Activated naive CD8-positive, alpha-beta T cell treated with anti-CD3 and anti-CD28 coated beads, Interleukin-2, amount 50 U/mL, for 16 hours (primary cell): ENCODE data around the gene DPYSL4.

Experiments
- DNase-seq: peaks from one replicate; pipeline ENCODE4 v3.0.0-alpha.2; 2020; ENCODE audit warnings: low read depth, low spot score

DPYSL4 gene

DNA sequence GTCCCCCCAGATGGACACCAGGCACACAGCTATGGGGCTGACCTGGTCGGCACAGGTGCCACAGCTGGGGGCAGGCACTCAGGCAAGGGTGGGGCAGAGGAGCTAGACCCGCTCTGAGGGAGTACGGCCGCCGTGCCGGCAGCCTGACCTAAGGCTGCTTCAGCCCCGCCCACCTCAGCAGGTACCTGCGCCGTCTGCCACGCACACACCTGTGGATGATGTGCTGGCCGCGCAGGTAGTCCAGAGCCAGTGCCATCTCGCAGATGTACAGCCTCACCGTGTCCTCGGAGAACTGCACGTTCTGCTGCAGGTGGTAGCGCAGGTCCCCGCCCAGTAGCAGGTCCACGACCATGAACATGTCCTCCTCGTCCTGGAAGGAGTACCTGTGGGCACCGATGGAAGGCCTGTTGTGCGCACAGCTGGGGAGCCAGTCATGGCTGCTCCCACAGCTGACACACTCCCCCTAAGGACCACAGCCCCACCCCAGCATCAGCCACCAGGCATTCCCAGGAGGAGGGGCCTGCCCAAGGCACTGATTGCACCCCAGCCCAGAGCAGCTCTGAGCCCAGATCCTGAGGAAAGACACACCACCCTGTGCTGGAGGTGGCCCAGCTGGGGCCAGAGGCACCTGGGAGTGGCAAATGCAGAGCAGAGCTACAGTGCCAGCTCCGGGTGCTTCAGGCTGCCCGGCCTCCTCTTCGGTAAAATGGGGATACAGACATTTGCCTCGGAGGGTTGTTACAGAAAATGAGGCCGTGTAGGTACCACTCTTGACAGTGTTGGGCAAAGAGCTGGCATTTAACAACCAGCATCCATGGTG, 40.0 kb downstream of the DPYSL4 start:
- no peak for DNase-seq

DNA sequence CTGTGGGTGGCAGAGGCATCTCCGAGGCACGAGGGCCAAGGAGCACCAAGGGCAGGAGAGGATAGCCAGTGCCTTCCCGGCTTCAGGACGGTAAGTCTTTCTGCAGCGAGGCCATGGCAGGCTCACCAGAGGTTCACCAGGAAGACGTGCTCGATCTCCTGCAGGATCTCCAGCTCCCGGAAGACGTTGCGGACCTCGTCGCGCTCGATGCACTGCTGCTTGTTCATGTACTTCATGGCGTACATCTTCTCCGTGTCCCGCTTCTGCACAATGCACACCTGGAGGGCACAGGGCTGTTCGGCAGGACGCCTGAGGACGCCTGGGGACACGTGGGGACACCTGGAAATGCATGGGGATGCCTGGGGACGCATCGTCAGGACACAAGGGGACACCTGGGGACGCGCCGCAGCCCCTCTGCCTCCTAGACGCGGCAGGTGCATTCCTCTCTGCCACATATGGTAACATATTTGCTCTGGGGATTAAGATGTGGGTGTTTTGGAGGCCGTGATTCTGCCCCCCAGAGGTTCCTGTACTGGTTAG, 41.2 kb downstream of the DPYSL4 start:
- DNase-seq = no peak

DNA sequence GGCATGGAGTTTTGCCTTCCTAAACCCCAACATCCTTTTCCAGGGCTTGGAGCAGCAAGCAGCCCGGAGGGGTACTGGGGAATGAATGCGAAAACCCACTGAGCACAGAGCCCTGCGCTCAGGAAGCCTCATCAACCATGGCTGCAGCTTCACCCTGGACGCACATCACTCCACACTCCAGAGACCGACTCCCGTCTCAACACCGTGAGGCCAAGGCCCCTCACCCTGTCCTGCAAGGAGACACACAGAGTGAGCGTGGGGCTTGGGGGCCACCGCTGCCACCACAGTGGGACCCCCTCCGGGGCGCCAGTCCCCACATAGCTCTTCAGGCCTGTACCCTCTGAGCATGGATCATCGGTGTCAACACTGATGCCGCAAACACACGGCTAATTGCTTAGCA, 41.9 kb downstream of the DPYSL4 start:
- no peak for DNase-seq

DNA sequence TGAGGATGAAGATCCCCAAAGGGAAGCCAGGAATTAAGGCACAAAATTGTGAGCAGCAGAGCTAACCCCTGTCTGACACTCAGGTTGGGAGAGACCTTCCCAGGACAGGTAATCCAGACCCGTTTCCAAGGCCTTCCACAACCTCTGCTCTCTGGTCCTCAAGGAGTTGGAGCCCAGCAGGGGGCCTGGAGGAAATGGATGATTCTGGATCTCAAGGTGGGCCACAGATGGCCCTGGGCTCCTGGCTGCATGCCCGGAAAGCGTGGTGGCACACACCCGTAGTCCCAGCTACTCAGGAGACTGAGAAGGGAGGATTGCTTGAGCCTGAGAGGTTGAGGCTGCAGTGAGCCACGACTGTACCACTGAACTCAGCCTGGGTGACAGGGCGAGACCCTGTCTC, 42.3 kb downstream of the DPYSL4 start:
- DNase-seq = no peak

DNA sequence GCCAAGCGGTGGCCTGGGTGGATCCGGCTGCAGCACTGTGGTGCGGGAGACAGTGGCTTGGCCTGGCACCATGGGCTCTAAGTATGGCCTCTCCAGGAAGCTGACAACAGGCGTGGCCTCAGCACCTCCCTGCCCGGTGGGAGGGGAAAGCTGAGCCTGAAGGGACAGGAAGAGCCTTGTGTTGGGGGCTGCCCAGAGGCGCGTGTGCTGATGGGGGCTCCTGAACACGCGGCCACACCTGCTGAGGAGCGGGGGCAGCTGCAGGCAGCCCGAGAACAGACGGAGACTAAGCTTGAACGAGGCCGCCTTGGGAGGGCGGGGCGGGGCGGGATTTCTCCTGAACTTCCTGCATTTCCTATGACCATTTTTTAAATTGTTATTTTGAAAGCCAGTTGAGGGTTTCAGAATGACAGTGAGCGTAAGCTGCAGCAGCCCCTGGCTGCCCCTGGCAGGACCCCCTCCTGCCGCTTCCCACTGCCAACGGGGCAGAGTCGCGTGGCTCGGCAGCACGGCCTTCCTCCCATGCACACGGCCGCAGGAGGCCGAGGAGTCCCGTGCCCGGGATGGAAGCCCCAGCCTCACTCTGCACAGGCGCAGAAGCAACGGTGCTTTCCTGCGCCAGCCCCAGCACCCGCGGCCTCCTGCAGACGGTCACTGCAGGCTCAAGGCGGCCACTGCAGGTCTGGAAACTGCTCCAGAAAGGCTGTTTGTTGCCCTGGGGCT, 43.2 kb downstream of the DPYSL4 start:
- DNase-seq = peak; percentile 13

DNA sequence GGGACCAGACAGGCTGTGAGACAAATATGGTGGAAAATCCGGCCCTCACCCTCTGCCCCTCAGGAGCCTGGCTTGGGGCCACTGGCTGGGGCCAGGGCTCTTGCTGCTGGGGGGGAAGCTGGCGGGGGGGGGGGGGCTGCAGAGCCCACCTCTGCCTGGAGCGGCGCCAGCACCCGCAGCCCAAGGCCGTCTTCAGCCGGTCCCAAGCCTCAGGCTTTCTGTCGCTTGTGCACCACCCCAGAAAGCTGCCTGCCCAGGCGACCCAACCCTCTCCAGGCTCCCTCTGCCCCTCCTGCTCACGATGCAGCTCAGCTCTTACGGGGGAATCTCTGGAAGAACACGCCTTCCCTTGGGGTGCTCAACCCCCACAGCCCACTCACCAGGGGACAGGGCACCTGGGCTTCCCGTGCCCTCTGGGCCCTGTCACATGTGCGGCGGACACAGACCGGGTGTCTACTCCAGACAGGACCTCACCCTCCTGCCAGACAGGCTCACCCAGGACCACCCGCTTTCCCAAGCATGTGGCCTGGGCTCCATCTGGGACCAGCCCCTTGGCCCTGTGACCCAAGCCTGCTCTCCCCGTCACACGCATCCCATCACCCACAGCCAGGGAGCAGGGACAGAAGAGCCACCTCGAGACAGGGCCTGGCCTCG, 43.9 kb downstream of the DPYSL4 start:
- no peak for DNase-seq

DNA sequence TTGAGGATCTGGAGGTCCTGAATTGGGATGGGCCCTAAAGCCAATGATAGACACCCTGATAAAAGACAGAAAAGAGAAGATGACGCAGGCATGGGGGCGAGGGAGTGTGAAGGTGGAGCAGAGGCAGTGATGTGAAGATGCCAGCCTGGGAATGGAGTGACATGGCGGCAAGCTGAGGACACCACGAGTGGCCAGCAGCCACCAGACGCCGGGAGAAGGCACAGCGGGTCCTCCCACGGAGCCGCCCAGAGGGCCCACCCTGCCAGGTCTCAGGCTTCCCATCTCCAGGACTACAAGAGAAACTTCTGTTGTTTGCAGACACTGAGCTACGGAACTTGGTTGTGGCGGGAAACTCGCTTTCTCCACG, 44.9 kb downstream of the DPYSL4 start:
- DNase-seq = no peak

DNA sequence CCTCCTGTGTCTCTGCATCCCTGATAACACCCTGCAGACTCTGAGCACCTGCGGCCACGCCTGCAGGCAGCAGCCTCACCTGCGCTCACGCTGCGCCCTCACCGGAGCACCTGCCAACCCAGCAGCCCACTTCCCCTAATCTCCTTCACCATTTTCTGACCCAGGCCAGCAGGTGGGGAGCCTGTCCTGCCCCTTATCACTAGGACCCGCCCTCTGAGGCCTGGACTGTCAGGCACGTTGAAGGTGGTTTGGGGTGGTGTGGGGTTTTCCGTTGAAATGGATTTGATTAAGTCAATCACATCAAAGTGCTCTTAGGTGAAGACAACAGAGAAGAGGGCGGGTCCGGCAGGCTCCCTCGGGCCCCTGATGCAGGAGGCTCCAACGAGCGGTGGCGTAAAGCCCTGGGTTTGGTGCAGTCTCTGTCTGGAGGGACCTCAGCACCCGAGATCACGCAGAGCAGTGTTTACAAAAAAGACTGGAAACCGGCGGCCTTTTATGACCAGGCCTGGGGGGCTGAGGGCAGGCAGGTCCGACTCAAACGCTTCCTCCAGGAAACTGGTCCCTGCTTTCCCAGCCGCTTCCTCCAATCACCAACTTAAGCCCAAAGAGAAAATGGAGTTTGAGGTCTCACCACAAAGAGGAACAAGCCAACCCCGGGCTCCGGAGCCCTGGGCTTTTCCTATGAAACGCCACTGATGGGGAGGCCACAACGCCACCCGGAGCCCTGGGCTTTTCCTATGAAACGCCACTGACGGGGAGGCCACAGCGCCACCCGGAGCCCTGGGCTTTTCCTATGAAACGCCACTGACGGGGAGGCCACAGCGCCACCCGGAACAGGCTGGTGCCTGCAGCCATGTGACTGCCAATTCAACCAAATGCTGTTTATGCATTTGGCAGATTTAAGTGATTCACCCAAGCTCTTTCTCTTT, 45.5 kb downstream of the DPYSL4 start:
- DNase-seq = no peak

DNA sequence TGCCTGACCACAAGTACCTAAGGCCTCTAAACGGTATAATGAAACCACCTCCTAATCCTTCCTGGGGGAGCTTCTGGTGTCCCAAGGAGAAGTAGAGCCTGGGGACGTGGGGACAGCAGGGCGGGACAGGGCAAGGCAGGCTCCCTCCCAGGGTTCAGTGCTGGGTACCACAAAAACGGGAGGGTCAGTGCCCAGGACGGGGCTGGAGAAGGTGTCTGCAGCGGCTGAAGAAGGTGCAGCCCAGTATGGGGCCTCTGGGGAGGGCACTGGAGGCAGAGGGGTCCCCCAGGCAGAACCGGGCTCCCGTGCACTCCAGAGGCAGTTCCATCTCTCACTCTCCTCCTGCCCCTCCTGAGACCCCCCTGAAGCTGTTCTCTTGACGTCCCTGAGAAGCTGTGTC, 46.2 kb downstream of the DPYSL4 start:
- DNase-seq = no peak

DNA sequence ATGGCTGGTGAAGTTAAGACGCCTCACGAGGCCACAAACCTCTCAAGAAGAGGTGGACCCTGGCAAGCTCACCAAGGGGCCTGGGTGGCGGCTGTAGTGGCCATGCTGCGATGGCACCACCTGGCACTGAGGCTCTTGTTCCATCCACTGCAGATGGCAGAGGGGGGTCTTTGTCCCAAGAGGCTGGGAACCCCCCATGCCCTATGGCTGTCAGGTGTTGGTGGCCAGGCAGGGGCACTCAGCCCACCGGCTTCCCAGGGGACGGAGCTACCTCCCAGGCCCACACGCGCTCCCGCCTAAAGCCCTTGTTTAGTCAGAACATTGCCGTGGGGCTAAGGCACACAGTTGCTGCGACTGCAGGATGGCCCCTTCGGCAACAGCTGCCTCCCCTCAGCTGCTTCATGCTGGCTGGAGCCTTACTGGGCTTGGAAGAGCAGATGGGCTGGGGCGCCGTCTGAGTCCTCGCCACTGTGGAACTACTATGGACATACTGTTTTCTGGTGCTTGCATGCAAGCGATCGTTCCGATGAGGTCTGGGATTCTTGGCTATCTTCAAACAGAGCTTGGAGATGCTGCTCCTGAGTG, 46.8 kb downstream of the DPYSL4 start:
- no peak for DNase-seq

DNA sequence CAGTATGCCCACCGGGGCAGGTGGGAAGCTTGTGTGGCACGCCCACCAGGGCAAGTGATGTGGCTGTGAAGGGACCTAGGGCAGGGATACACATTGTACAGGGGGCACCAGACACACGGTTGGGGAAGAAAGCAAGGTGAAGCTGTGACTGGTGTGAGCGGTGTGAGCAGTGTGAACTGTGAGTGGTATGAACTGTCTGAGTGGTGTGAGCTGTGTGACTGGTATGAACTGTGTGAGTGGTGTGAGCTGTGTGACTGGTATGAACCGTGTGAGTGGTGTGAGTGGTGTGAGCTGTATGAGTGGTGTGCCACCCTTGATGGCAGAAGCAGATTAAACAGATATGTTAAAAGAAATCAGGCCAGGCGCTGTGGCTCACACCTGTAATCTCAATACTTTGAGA, 48.1 kb downstream of the DPYSL4 start:
- no peak for DNase-seq

DNA sequence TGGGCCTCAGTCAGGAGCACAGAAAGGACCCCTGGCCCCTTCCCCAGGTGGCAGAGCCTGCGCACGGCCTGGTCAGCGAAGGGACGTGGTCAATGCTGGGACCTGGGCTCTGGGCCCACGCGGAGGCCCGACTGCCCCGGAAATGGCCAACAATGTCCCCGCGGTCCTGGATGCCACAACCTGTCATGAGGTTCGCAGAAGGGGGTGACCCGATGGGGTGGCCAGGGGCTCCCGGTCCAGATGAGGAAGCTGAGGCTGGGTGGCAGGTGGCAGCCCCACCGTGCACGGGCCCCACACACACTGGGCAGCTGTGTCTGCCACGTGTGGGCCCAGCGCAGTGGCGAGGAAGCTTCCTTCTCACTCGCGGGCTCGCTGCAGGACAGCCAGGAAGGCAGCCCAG, 49.4 kb downstream of the DPYSL4 start:
- DNase-seq = no peak

DNA sequence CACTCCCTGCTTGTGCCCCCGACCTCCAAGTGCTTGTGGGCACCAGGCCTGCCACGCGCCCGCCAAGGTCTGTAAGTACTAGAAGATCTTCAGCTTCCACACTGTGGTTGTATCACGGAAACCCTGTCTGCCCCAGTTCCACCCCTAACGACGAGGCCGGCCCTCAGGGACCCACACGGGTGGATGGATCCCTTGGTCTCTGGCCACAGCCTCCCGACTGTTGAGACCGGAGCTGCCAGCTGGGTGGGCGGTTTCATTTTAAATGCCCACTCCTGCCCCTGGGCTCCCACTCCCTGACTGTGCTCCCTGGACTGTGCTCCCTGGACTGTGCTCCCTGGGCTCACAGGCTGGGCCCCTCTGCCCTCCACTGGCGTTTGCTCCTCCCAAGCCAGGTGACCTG, 50.1 kb downstream of the DPYSL4 start:
- no peak for DNase-seq

DNA sequence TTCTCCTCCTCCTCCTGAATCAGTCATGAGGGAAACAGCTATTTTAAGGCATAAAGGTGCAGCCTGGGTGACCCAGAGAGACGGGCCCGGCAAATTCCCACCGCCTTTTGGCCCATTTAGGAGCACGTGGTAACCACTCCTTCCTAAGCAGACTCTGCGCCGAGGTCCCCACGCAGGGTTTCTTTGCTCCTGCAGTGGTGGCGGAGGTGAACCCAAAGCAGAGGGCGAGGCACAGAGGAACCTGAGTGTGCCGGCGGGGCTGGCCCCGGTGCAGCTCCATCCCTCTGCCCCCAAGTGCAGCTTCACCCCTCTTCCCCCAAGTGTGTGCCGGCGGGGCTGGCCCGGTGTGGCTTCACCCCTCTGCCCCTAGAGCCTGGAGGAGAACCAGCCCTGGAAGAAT, 50.6 kb downstream of the DPYSL4 start:
- no peak for DNase-seq

DNA sequence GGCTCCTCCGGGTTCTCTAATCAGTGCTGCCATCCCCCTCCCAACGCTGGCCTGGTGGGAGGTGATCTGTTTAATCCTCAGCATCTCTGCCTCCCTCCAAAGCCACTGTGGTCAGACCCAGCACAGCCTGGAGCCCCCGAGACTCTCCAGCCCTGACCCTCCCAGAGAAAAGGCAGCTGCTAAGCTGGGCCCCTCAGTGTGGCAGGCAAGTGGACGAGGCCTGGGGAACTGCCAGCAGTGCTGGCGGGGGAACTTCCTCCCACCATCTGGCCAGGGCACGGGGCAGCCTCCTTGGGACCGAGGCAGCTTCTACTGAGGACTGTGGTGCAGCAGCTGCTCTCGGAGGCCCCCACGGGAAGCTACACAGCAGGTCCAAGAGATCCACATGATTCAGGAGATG, 51.1 kb downstream of the DPYSL4 start:
- DNase-seq = no peak

DNA sequence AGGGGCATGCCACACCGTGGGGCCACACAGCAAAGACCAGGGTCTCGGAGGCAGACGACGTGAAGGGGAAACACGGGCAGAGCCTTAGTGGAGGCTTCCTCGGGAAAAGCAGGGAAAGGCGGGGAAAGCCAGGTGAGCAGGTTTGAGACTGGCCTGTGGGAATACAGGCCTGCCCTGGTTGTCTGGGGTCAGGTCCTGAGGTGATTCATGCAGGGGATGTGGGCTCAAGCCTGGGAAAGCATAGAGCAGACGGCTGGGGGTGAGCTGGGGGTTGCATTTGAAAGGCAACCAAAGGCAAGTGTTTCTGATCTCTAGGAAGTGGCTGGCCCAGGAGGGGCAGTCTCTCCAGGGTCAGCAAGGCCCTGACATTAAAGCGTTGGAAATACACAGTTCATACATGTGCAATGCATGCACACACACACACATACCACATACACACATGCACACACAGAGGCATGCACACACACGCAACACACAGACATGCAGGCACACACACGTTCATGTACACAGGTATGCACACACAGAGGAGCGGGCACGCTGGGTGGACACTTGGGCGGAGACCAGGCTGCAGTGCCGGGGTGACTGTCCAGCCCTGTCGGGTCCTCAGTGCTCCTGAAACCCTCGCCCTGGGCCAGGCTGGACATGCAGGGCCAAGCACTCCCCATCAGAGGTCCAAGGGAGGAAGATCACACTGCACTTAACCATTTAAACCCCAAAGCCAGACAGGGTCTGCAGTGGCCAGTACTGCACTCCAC, 51.8 kb downstream of the DPYSL4 start:
- no peak for DNase-seq

DNA sequence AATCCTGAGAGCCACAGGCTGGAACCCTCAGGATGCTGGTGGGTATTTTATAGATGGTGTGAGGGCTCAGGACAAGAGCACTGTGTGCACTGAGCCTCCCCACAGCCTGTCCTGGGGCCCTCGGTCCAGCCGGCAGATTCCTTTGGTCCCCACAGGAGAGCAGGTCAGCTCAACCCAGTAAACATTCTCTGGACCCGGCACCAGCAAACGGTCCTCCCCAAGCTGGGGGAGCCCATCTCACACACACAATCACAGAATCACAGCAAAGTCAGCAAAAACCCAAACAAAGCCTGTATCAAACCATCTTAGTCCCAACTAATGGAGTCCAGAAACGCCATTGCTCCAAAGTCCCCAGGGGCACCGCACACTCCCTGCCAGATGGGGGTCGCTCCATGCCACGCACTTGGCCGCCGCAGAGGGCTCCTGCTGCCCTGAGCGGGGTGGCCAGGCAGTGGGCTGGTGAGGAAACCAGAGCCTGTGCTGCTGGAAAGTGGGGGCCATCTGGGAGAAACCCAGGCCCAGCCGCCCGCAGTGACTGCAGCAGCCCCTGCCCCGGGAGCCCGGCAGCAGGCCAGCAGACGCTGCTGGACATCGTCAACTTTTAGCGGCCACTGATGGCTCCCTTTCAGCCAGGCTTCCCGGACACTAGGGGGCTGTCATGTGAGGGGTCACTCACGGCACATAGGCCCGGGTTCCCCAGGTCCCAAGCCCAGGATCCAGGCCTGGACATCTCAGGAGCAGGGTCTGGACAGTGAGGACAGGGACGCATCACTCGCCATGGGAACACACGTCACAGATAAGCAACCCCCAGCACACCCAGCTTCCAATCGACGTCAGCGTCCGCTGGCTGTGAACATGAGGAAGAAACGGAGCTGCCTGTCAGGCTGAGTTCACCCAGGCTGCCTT, 52.6 kb downstream of the DPYSL4 start:
- DNase-seq = no peak

DNA sequence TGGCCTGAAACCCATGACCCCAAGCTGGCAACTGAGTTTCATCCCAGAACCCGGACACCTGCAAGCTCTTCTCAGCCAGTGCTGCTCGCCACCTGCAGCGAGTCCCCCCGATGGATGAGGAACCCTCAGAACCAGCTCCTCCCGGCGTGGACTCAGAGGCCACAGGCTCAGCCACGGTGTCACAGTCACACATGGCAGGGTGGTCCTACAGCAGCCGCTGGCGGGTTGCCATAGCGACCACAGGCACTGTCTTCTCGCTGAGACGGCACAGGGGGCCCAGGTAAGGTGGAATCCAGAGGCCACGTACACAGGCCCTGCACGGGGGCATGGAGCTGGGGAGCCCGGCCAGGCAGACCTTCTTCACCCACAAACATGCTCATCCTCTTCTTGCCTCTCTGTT, 53.4 kb downstream of the DPYSL4 start:
- no peak for DNase-seq

DNA sequence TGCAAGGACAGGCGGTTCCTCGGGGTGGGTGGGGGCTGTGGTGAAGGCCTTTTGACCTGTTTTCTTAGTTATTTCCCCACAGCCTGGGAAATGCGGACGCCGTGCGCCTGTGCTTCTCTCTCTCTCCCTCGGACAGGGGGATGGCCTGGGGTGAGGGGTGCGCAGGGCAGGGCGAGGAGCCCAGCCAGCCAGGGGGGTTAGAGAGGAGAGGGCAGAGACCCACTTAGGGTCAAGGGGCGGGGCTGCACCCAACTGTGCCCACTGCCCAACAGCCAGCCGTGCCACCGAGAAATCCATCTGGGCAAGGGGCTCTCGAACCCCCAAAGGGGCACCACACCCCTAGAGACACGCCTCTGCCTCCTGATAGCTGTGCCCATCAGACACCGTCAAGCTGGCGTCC, 53.8 kb downstream of the DPYSL4 start:
- DNase-seq = no peak
